Fibroblast of lung (primary cell): ENCODE data around the gene MED26.

ENCODE experiments used
- CTCF ChIP-seq, 2 donors: IDR thresholded peaks in 1 of 2; conservative IDR thresholded peaks in 1 of 2; 1 replicate in 1 of 2; 2 replicates in 1 of 2; pipeline ENCODE4 v1.5.1; 2011 to 2012; ENCODE audit warnings: low read length in 2 of 2, control low read depth in 1 of 2, inconsistent platforms in 1 of 2, low read depth in 1 of 2, mild to moderate bottlenecking in 1 of 2
- EZH2 ChIP-seq: IDR thresholded peaks from 2 replicates; pipeline ENCODE4 v1.5.1; 2012; ENCODE audit warnings: low read length, control low read depth, mild to moderate bottlenecking; ENCODE audit errors: missing control alignments

- no peak for TF ChIP-seq CTCF (conservative IDR thresholded peaks at IDR 0.05 in 1 of 2, IDR thresholded peaks at IDR 0.05 in 1 of 2; ENCODE audit: low read depth in 1 of 2, low read length in 2 of 2)
- no peak for TF ChIP-seq EZH2
These were observed 34.8 kb downstream of the MED26 start for GRCh38 chr19:16593181-16593580.
